Mammary epithelial cell (primary cell): ENCODE data around the gene SLC8B1.

ENCODE experiments used
- EZH2 ChIP-seq: IDR thresholded peaks from 2 replicates; pipeline ENCODE4 v1.6.1; 2012; ENCODE audit warnings: low read length, inconsistent platforms, borderline replicate concordance
- TF ChIP-seq, protein P1 (sequence below), 2 donors: IDR thresholded peaks in 1 of 2; conservative IDR thresholded peaks in 1 of 2; 2 replicates each; pipeline ENCODE4 v1.5.1; 2011 to 2012; ENCODE audit warnings: inconsistent platforms in 2 of 2, low read length in 2 of 2, mild to moderate bottlenecking in 2 of 2, control low read depth in 1 of 2, low read depth in 1 of 2; ENCODE audit not compliant: insufficient read depth in 1 of 2; ENCODE audit errors: extremely low read depth in 1 of 2

DNA sequence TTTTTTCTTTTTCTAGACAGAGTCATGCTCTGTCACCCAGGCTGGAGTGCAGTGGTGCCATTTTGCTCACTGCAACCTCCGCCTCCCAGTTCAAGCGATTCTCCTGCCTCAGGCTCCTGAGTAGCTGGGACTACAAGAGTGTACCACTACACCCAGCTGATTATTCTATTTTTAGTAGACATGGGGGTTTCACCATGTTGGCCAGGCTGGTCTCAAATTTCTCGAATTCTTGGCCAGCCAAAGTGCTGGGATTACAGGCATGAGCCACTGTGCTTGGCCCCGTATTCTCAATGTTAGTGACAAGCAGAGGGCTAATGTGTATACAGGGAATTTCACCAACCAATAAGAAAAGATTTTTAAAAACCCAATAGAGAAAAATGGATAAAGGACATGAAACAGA, 31.9 kb upstream of the SLC8B1 start:
- TF ChIP-seq, protein P1, sequence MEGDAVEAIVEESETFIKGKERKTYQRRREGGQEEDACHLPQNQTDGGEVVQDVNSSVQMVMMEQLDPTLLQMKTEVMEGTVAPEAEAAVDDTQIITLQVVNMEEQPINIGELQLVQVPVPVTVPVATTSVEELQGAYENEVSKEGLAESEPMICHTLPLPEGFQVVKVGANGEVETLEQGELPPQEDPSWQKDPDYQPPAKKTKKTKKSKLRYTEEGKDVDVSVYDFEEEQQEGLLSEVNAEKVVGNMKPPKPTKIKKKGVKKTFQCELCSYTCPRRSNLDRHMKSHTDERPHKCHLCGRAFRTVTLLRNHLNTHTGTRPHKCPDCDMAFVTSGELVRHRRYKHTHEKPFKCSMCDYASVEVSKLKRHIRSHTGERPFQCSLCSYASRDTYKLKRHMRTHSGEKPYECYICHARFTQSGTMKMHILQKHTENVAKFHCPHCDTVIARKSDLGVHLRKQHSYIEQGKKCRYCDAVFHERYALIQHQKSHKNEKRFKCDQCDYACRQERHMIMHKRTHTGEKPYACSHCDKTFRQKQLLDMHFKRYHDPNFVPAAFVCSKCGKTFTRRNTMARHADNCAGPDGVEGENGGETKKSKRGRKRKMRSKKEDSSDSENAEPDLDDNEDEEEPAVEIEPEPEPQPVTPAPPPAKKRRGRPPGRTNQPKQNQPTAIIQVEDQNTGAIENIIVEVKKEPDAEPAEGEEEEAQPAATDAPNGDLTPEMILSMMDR (conservative IDR thresholded peaks at IDR 0.05 in 1 of 2, IDR thresholded peaks at IDR 0.05 in 1 of 2; ENCODE audit: extremely low read depth in 1 of 2, insufficient read depth in 1 of 2, low read depth in 1 of 2, low read length in 2 of 2): no peak
- TF ChIP-seq EZH2: no peak
